HG02610 (cell line): ENCODE results near the gene PTK7.

ENCODE experiments used
- ATAC-seq: cut with Tn5 transposase; IDR thresholded peaks from one replicate; pipeline ENCODE4 v1.9.1; 2021; ENCODE audit warnings: mild to moderate bottlenecking, moderate library complexity; ENCODE audit not compliant: unreplicated experiment

The PTK7 gene

DNA sequence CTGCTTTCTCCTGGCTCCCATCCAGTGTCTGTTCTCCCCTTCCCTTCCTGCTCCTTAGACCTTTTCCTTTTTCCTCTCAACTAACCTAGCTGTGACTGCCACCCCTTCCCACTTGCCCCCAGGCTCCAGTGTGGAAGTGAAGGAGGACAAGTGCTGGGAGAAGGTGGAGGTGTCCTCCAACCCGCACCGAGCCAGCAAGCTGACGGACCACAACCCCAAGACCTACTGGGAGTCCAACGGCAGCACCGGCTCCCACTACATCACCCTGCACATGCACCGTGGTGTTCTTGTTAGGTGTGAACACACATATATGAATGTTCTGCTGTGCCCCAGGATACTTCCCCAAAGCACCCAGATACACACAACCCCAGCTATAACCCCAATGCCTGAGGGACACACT, 124.4 kb downstream of the PTK7 start:
- ATAC-seq = no peak

DNA sequence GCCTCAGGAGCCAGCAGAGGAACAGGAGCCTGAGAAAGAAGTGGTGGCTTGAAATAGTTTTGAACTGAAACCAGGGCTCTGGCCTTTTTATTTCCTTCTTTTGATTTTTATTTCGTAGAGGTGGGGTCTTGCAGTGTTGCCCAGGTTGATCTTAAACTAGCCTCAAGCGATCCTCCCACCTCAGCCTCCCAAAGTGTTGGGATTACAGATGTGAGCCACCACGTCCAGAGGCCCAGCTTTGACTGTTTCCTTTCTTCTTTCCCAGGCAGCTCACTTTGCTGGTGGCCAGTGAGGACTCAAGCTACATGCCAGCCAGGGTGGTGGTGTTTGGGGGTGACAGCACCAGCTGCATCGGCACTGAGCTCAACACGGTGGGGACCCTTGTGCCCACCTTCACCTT, 126.3 kb downstream of the PTK7 start:
- ATAC-seq = no peak

DNA sequence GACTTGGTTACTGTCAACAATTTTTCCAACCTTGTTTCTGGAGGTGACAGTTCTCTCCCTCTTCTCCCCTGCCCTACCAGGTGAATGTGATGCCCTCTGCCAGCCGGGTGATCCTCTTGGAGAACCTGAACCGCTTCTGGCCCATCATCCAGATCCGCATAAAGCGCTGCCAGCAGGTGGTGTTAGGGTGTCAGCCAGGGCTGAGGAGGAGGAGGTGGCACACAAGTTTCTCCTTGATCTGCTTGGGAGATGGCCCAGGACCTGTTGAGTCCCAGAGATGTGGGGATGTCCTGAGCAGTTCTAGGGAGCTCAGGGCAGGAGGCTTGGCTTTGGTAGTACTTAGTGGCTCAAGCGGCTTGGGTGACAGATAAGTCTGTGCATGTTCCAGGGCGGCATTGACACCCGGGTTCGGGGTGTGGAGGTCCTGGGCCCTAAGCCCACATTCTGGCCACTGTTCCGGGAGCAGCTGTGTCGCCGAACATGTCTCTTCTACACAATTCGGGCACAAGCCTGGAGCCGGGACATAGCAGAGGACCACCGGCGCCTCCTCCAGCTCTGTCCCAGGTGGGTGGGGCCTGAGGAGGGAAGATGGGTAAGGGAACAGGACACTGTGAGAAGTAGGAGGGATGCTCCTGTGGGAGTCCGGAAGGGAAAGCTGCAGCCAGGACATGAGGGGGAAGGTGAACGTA, 127.1 kb downstream of the PTK7 start:
- no peak for ATAC-seq

- ATAC-seq = no peak
Observed at GRCh38 chr6:43203718-43204095, 127.6 kb downstream of the PTK7 start.

DNA sequence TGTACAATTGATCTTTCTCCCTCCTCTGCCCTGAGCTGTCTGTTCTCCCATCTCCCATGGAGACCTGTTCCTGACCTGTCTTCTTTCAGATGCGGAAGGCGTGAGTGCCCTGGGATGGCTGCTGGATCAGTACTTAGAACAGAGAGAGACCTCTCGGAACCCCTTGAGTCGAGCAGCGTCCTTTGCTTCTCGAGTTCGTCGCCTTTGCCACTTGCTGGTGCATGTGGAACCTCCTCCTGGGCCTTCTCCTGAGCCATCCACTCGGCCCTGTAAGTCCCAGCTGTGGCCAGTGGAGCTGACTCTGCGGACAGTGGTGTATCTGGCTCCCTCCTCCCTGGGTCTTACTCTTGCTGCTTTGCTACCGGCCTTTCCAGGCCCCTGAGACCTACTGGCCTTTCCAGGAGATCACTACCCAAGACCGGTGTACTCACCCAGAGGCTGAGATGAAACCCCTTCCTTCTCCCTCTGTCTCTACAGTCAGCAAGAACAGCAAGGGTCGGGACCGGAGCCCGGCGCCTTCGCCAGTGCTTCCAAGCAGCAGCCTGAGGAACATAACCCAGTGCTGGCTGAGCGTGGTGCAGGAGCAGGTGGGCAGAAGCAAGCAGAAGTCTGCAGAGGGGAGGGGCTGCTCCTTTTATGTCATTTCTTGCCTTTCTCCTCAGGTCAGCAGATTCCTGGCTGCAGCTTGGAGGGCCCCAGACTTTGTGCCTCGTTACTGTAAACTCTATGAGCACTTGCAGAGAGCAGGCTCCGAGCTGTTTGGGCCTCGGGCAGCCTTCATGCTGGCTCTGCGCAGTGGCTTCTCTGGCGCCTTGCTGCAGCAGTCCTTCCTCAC, 128.4 kb downstream of the PTK7 start:
- ATAC-seq = no peak

GRCh38 chr6:43205849-43206248, 129.7 kb downstream of the PTK7 start:
- ATAC-seq = no peak

GRCh38 chr6:43207286-43207685, 131.2 kb downstream of the PTK7 start:
- ATAC-seq = no peak
